Mesothelial cell of epicardium (in vitro differentiated cells): Measurements from ENCODE around the gene CLEC4E. TPM values are rescaled to one million over a fixed set of nuclear protein-coding genes. Genes with fewer than 3 reads are reported as not detected.
"Not testable (repeated sequence)": the region's sequence is repeated elsewhere in the genome, so short reads cannot be mapped to it uniquely, and the experiment has no call there.

Source experiments
- DNase-seq, 2 experiments: peaks; one replicate each; pipeline ENCODE4 v3.0.0; 2021; ENCODE audit warnings: low spot score in 2 of 2; ENCODE audit not compliant: unreplicated experiment in 2 of 2
- H3K27ac Mint-ChIP-seq: 2 replicates; pipeline ENCODE4 v1.8.0; 2021; ENCODE audit warnings: mixed read lengths
- H3K27me3 Mint-ChIP-seq: 2 replicates; pipeline ENCODE4 v1.8.0; 2021; ENCODE audit warnings: low read depth, mixed read lengths
- H3K36me3 Mint-ChIP-seq: 2 replicates; pipeline ENCODE4 v1.8.0; 2021; ENCODE audit warnings: mixed read lengths
- H3K4me1 Mint-ChIP-seq: 2 replicates; pipeline ENCODE4 v1.8.0; 2021; ENCODE audit warnings: mixed read lengths
- H3K4me3 Mint-ChIP-seq: 2 replicates; pipeline ENCODE4 v1.8.0; 2021; ENCODE audit warnings: mild to moderate bottlenecking, moderate library complexity, mixed read lengths
- H3K9me3 Mint-ChIP-seq: 2 replicates; pipeline ENCODE4 v1.8.0; 2021; ENCODE audit warnings: mixed read lengths
- CTCF ChIP-seq: fragments of 200-600 bp; sonication (generic); IDR thresholded peaks from one replicate; pipeline ENCODE4 v1.5.0; 2021; ENCODE audit warnings: antibody characterized with exemption; ENCODE audit not compliant: unreplicated experiment
- total RNA-seq: library from RNA; stranded (reverse); gene quantifications from 3 replicates; pipeline ENCODE4 v1.2.1, GENCODE V29; 2021

CLEC4E gene
- total RNA-seq, result not detected in 3 replicates

GRCh38 chr12:8540831-8541230, at the start of gene CLEC4E:
Gene CLEC4E, minus strand, starts transcription at chr12:8540905. Its CDS starts 108 bp downstream, at chr12:8540797.
- not testable (repeated sequence) for H3K4me3 Mint-ChIP-seq, H3K9me3 Mint-ChIP-seq, H3K36me3 Mint-ChIP-seq, H3K27me3 Mint-ChIP-seq, H3K27ac Mint-ChIP-seq, DNase-seq, H3K4me1 Mint-ChIP-seq

GRCh38 chr12:8589679-8590078, 49.0 kb upstream of the CLEC4E start:
- no peak for DNase-seq
- Mint-ChIP-seq H3K27ac (no peak overlapping the region), H3K9me3 (no peaks in the 10 kb centered on the region), H3K36me3 (no peaks in the 10 kb centered on the region), H3K27me3 (no peaks in the 10 kb centered on the region), H3K4me1 (no peaks in the 10 kb centered on the region), H3K4me3 (no peak overlapping the region)
- no peak for TF ChIP-seq CTCF

GRCh38 chr12:8584478-8584877, 43.8 kb upstream of the CLEC4E start:
- not testable (repeated sequence) for H3K9me3 Mint-ChIP-seq, H3K27me3 Mint-ChIP-seq, DNase-seq, H3K4me1 Mint-ChIP-seq, H3K4me3 Mint-ChIP-seq, H3K36me3 Mint-ChIP-seq, H3K27ac Mint-ChIP-seq

GRCh38 chr12:8584004-8584403, 43.3 kb upstream of the CLEC4E start:
- Mint-ChIP-seq H3K9me3 (no peaks in the 10 kb centered on the region), H3K36me3 (no peaks in the 10 kb centered on the region), H3K4me1 (no peaks in the 10 kb centered on the region), H3K4me3 (no peak overlapping the region), H3K27me3 (no peaks in the 10 kb centered on the region), H3K27ac (no peak overlapping the region)
- no peak for DNase-seq
- no peak for TF ChIP-seq CTCF

- Mint-ChIP-seq H3K27me3 (no peaks in the 10 kb centered on the region), H3K27ac (no peak overlapping the region), H3K4me3 (no peak overlapping the region), H3K36me3 (no peaks in the 10 kb centered on the region), H3K9me3 (no peaks in the 10 kb centered on the region), H3K4me1 (no peaks in the 10 kb centered on the region)
- TF ChIP-seq CTCF, result no peak
- no peak for DNase-seq
These were observed 40.5 kb upstream of the CLEC4E start for GRCh38 chr12:8581098-8581784.

GRCh38 chr12:8577879-8578278, 37.2 kb upstream of the CLEC4E start:
- no peak for TF ChIP-seq CTCF
- no peak for DNase-seq
- no peaks in the 10 kb centered on the region for H3K36me3 Mint-ChIP-seq
- H3K9me3 Mint-ChIP-seq, result no peaks in the 10 kb centered on the region
- H3K27me3 Mint-ChIP-seq, result peaks cover 2% of the 10 kb centered on the region
- H3K4me3 Mint-ChIP-seq, result no peak overlapping the region
- no peaks in the 10 kb centered on the region for H3K4me1 Mint-ChIP-seq
- no peak overlapping the region for H3K27ac Mint-ChIP-seq

- no peaks in the 10 kb centered on the region for H3K36me3 Mint-ChIP-seq
- H3K27me3 Mint-ChIP-seq, result peaks cover 2% of the 10 kb centered on the region
- H3K9me3 Mint-ChIP-seq, result no peaks in the 10 kb centered on the region
- TF ChIP-seq CTCF, result no peak
- H3K4me3 Mint-ChIP-seq, result no peak overlapping the region
- no peak for DNase-seq
- no peak overlapping the region for H3K27ac Mint-ChIP-seq
- no peaks in the 10 kb centered on the region for H3K4me1 Mint-ChIP-seq
These were observed 31.8 kb upstream of the CLEC4E start for GRCh38 chr12:8572507-8572906.
